ENCODE data around the gene TM7SF3.

DNA sequence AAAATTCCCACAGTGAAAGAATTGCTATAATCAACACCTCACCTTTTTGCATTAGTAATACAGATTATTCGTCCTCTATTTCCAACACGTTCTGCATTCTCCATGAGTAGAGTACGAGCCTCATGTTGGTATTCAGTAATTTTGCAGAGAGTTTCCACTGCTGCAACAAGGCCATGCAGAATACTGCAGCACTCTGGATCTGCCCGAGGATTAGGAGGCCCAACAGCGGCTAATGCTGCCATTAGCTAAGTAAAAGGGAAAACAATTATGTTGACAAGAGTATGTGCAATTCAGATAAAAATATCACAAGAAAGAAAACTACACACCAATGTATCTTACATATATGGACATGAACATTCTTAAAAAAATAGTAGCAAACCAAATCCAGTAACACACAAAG lies 85.5 kb downstream of the TM7SF3 start:
- TF ChIP-seq EZH2 (IDR thresholded peaks at IDR 0.05; ENCODE audit: insufficient read depth, poor library complexity, severe bottlenecking) = no peak
- no peak for TF ChIP-seq EZH2phosphoT487 (IDR thresholded peaks at IDR 0.05; ENCODE audit: insufficient read depth, low read depth)

Data from GM23248 (cell line).